ENCODE data around the gene ARID3A.

- TF ChIP-seq POLR2A (IDR thresholded peaks at IDR 0.05; ENCODE audit: low read depth, low read length) (no peak), TAF1 (IDR thresholded peaks at IDR 0.05; ENCODE audit: low read depth, low read length) (no peak), POU2F2 (IDR thresholded peaks at IDR 0.05; ENCODE audit: low read depth, low read length) (no peak), POLR2AphosphoS5 (IDR thresholded peaks at IDR 0.05; ENCODE audit: low read depth, low read length) (no peak), PAX5 (IDR thresholded peaks at IDR 0.05; ENCODE audit: insufficient read depth, low read length, severe bottlenecking) (no peak), SPI1 (IDR thresholded peaks at IDR 0.05; ENCODE audit: low read depth, low read length) (no peak)
Observed at GRCh38 chr19:1016647-1017114, 90.8 kb downstream of the ARID3A start.
